Measurements from ENCODE around the gene SLC16A9.

SLC16A9 gene

GRCh38 chr10:59631882-59632807 is 77.5 kb downstream of the SLC16A9 start:
- POLR2A ChIA-PET: no interaction called here
- no peak for DNase-seq (ENCODE audit: extremely low spot score)
- CTCF ChIA-PET: interaction anchor here (0.6 to 3.1 kb wide), 8 partner anchors 9 to 678 kb away, joined by 3 to 22 read pairs (median 4); partner anchors contain the start of gene CCDC6
- TF ChIP-seq CTCF (IDR thresholded peaks at IDR 0.05; ENCODE audit: control extremely low read depth, extremely low read depth, low read depth, missing control alignments): no peak

GRCh38 chr10:59631237-59631636 is 78.4 kb downstream of the SLC16A9 start:
- no peak for DNase-seq (ENCODE audit: extremely low spot score)
- TF ChIP-seq CTCF (IDR thresholded peaks at IDR 0.05; ENCODE audit: control extremely low read depth, extremely low read depth, low read depth, missing control alignments): no peak
- POLR2A ChIA-PET: no interaction called here
- CTCF ChIA-PET: interaction anchor here (0.6 to 9.6 kb wide), 6 partner anchors 8 to 578 kb away, joined by 3 to 112 read pairs (median 4); no protein-coding TSS in a partner anchor

GRCh38 chr10:59628965-59629364 is 80.7 kb downstream of the SLC16A9 start:
- POLR2A ChIA-PET: no interaction called here
- DNase-seq (ENCODE audit: extremely low spot score): no peak
- TF ChIP-seq CTCF (IDR thresholded peaks at IDR 0.05; ENCODE audit: control extremely low read depth, extremely low read depth, low read depth, missing control alignments): no peak
- CTCF ChIA-PET: interaction anchor here (1.0 to 9.6 kb wide), 7 partner anchors 10 to 846 kb away, joined by 3 to 112 read pairs (median 5); partner anchors contain the start of gene SLC16A9

- no peak for TF ChIP-seq CTCF (IDR thresholded peaks at IDR 0.05; ENCODE audit: control extremely low read depth, extremely low read depth, low read depth, missing control alignments)
- DNase-seq (ENCODE audit: extremely low spot score): no peak
- ChIA-PET CTCF (interaction anchor here (1.3 to 9.6 kb wide), 6 partner anchors 82 to 846 kb away, joined by 3 to 112 read pairs (median 4); partner anchors contain the start of gene SLC16A9), POLR2A (interaction anchor here (0.7 kb wide), 1 partner anchor 260 kb away, joined by 4 read pairs; no protein-coding TSS in a partner anchor)
Measured at GRCh38 chr10:59628456-59628855, 81.2 kb downstream of the SLC16A9 start.

GRCh38 chr10:59627366-59628018 is 82.2 kb downstream of the SLC16A9 start:
- ChIA-PET CTCF (interaction anchor here (1.5 to 9.6 kb wide), 6 partner anchors 12 to 581 kb away, joined by 4 to 112 read pairs (median 12); no protein-coding TSS in a partner anchor), POLR2A (no interaction called here)
- TF ChIP-seq CTCF (IDR thresholded peaks at IDR 0.05; ENCODE audit: control extremely low read depth, extremely low read depth, low read depth, missing control alignments): no peak
- no peak for DNase-seq (ENCODE audit: extremely low spot score)

GRCh38 chr10:59626523-59626869 is 83.2 kb downstream of the SLC16A9 start:
- no peak for TF ChIP-seq CTCF (IDR thresholded peaks at IDR 0.05; ENCODE audit: control extremely low read depth, extremely low read depth, low read depth, missing control alignments)
- ChIA-PET CTCF (interaction anchor here (0.6 to 9.6 kb wide), 46 partner anchors 8 to 1095 kb away, joined by 3 to 112 read pairs (median 6); partner anchors contain the start of gene CCDC6), POLR2A (no interaction called here)
- no peak for DNase-seq (ENCODE audit: extremely low spot score)

Measured in GM10248 (cell line).